GM10248 (cell line): ENCODE results near the gene MTHFR.

Source experiments
- CTCF ChIA-PET: fragments of 300-600 bp; sonication (Branson Sonifier 250); formaldehyde crosslinking; extraction: SDS; loops from one replicate; lab custom pipeline; 2021; ENCODE audit warnings: antibody characterized with exemption; lab: Yijun Ruan, JAX
- POLR2A ChIA-PET: fragments of 350-650 bp; sonication (Branson Sonifier 250); formaldehyde crosslinking; extraction: SDS; loops from one replicate; lab custom pipeline; 2020; ENCODE audit warnings: antibody characterized with exemption; lab: Yijun Ruan, JAX
- DNase-seq: peaks from one replicate; pipeline ENCODE4 v3.0.0; 2012; ENCODE audit errors: extremely low spot score
- CTCF ChIP-seq: IDR thresholded peaks from 2 replicates; pipeline ENCODE4 v1.5.1; 2012; ENCODE audit warnings: mild to moderate bottlenecking, low read depth; ENCODE audit errors: extremely low read depth, missing control alignments, control extremely low read depth

The MTHFR gene

GRCh38 chr1:11833497-11833896 lies 27.7 kb upstream of the MTHFR start:
- ChIA-PET CTCF (interaction anchor here (1.3 kb wide), 1 partner anchor 74 kb away, joined by 3 read pairs; no protein-coding TSS in a partner anchor), POLR2A (no interaction called here)
- no peak for TF ChIP-seq CTCF
- no peak for DNase-seq

GRCh38 chr1:11831945-11832725 lies 26.4 kb upstream of the MTHFR start:
- no peak for DNase-seq
- TF ChIP-seq CTCF = no peak
- POLR2A ChIA-PET = no interaction called here
- CTCF ChIA-PET = interaction anchor here (1.5 to 1.6 kb wide), 3 partner anchors 38 to 135 kb away, joined by 3 to 9 read pairs (median 5); no protein-coding TSS in a partner anchor

DNA sequence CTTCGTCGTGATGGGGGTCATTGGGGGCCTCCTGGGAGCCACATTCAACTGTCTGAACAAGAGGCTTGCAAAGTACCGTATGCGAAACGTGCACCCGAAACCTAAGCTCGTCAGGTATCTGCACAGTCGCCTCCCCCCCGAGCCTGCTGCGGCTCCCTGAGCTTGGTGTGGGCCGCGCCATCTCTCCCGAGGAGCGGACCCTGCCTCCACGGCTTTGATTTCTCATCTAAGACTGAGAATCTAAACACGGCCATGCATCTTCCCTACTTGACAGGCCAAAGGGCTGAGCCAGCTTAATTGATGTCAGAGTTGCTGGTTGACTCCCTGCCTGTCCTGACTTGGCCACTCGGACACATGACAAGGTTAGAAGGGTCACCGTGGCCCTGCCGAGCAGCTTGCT lies 22.7 kb upstream of the MTHFR start:
- ChIA-PET CTCF (interaction anchor here (1.1 kb wide), 1 partner anchor 65 kb away, joined by 3 read pairs; no protein-coding TSS in a partner anchor), POLR2A (interaction anchor here (1.3 kb wide), 1 partner anchor 79 kb away, joined by 3 read pairs; no protein-coding TSS in a partner anchor)
- no peak for TF ChIP-seq CTCF
- no peak for DNase-seq

DNA sequence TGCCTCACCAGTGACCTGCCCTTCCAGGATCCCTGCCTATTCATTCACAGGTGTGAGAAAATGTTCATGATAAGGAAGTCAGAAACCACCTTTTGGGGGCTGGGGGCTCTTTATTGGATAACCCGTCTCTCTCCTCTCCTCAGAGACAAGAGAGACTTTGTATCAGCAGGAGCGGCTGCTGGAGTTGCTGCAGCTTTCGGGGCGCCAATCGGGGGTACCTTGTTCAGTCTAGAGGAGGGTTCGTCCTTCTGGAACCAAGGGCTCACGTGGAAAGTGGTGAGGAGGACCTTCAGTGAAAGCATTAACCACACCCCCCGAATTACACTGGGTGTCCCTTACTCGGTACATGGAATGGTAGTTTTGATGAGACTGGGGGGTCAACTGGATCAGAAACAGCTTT lies 21.2 kb upstream of the MTHFR start:
- no peak for DNase-seq
- ChIA-PET POLR2A (no interaction called here), CTCF (no interaction called here)
- no peak for TF ChIP-seq CTCF

DNA sequence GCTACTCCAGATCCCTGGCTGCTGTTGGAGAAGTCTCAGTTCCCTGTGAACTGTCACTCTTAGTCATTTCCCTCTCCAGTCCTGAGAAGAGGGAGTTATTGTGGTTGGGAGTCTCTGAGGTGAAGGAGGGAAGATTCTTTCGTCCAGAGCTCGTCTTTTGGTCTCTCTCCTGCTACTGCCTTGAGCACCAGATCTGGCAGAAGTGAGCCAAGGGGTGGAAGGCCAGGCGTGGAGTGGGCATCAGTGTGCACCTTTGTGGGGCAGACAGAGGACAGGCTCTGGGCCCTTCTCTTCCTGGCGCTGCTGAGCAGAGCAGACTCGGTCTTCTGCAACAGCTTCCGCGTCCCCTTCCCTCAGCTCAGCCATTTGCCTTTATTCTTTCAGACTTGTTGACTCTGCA lies 19.4 kb upstream of the MTHFR start:
- CTCF ChIA-PET = interaction anchor here (1.5 to 2.7 kb wide), 3 partner anchors 11 to 16 kb away, joined by 4 to 12 read pairs (median 5); no protein-coding TSS in a partner anchor
- no peak for TF ChIP-seq CTCF
- DNase-seq = no peak
- POLR2A ChIA-PET = interaction anchor here (0.6 kb wide), 1 partner anchor 1999 kb away, joined by 4 read pairs; no protein-coding TSS in a partner anchor

- TF ChIP-seq CTCF = no peak
- ChIA-PET CTCF (interaction anchor here (2.0 to 2.7 kb wide), 2 partner anchors 9 to 15 kb away, joined by 4 to 12 read pairs; no protein-coding TSS in a partner anchor), POLR2A (interaction anchor here (0.6 kb wide), 2 partner anchors 9 to 15 kb away, joined by 3 read pairs; no protein-coding TSS in a partner anchor)
- no peak for DNase-seq
These were observed 17.8 kb upstream of the MTHFR start for GRCh38 chr1:11823366-11824137.
